HS-5 (cell line): Measurements from ENCODE around the gene ANKS6.
"Not testable (repeated sequence)": the region's sequence is repeated elsewhere in the genome, so short reads cannot be mapped to it uniquely, and the experiment has no call there.

Source experiments
- DNase-seq: peaks from one replicate; pipeline ENCODE4 v3.0.0-alpha.2; 2012; ENCODE audit warnings: low read depth

ANKS6 gene

GRCh38 chr9:98701576-98701975 is 94.8 kb downstream of the ANKS6 start:
- DNase-seq, result no peak

- no peak for DNase-seq
Observed at GRCh38 chr9:98700801-98701200, 95.6 kb downstream of the ANKS6 start.

- no peak for DNase-seq
Observed at GRCh38 chr9:98698856-98699255, 97.5 kb downstream of the ANKS6 start.

GRCh38 chr9:98694943-98695342 is 101.4 kb downstream of the ANKS6 start:
- no peak for DNase-seq

GRCh38 chr9:98692392-98692791 is 104.0 kb downstream of the ANKS6 start:
- DNase-seq, result no peak

- no peak for DNase-seq
Observed at GRCh38 chr9:98691890-98692289, 104.5 kb downstream of the ANKS6 start.

- no peak for DNase-seq
Observed at GRCh38 chr9:98690686-98691085, 105.7 kb downstream of the ANKS6 start.

GRCh38 chr9:98688710-98689495 is 107.5 kb downstream of the ANKS6 start:
- no peak for DNase-seq

- no peak for DNase-seq
Observed at GRCh38 chr9:98687911-98688310, 108.4 kb downstream of the ANKS6 start.

- no peak for DNase-seq
Observed at GRCh38 chr9:98686961-98687855, 109.1 kb downstream of the ANKS6 start.

GRCh38 chr9:98684816-98685215 is 111.5 kb downstream of the ANKS6 start:
- DNase-seq, result not testable (repeated sequence)
